Esophagus muscularis mucosa (tissue), 4 donors: ENCODE data around the gene BRSK2. TPM values are rescaled to one million over a fixed set of nuclear protein-coding genes. Genes with fewer than 3 reads are reported as not detected.

Experiments used
- DNase-seq: peaks from one replicate; pipeline ENCODE4 v3.0.0-alpha.2; 2017; ENCODE audit errors: extremely low spot score
- H3K27ac ChIP-seq, 4 donors: fragments of 200-600 bp; sonication (generic); replicated peaks in 1 of 4; 1 replicate in 3 of 4; 2 replicates in 1 of 4; pipeline ENCODE4 v1.5.1; 2016 to 2019; ENCODE audit warnings: mild to moderate bottlenecking in 1 of 4
- H3K27me3 ChIP-seq, 4 donors: fragments of 200-600 bp; sonication (generic); one replicate each; pipeline versions ENCODE4 v1.5.1 to v1.6.0; 2016 to 2019
- H3K36me3 ChIP-seq, 4 donors: fragments of 200-600 bp; sonication (generic); one replicate each; pipeline ENCODE4 v1.5.1; 2016 to 2019
- H3K4me1 ChIP-seq, 4 donors: fragments of 200-600 bp; sonication (generic); one replicate each; pipeline ENCODE4 v1.5.1; 2016 to 2019
- H3K4me3 ChIP-seq, 4 donors: fragments of 200-600 bp; sonication (generic); 1 replicate in 2 of 4; 2 replicates in 2 of 4; pipeline ENCODE4 v1.5.1; 2016 to 2019; ENCODE audit warnings: mild to moderate bottlenecking in 4 of 4, moderate library complexity in 1 of 4
- H3K9me3 ChIP-seq, 4 donors: fragments of 200-600 bp; sonication (generic); 1 replicate in 3 of 4; 2 replicates in 1 of 4; pipeline ENCODE4 v1.5.1; 2016 to 2019
- EP300 ChIP-seq: sonication (generic); formaldehyde crosslinking; IDR thresholded peaks from one replicate; pipeline ENCODE4 v1.6.1; 2017; ENCODE audit warnings: antibody characterized with exemption
- POLR2A ChIP-seq: fragments of 450-650 bp; IDR thresholded peaks from one replicate; pipeline ENCODE4 v1.6.1; 2017; ENCODE audit warnings: antibody characterized with exemption, moderate library complexity, mild to moderate bottlenecking, low read depth
- POLR2AphosphoS5 ChIP-seq, 2 donors: sonication (generic); formaldehyde crosslinking; IDR thresholded peaks; one replicate each; pipeline ENCODE4 v1.6.1; 2017; ENCODE audit warnings: antibody characterized with exemption in 2 of 2
- WGBS: methylation state at CpG from one replicate; pipeline ENCODE4 v1.1.5; 2018; 5-methylcytosine and 5-hydroxymethylcytosine counted together
- intact Hi-C: fragments of 100-400 bp; cut with DNase I; formaldehyde crosslinking; loops from one replicate; pipeline ENCODE4 v1.15.1; 2023
- total RNA-seq, 4 donors: library from RNA; depleted of rRNA; stranded (reverse); fragments of >200 nt; gene quantifications; one replicate each; pipeline versions ENCODE4 v1.1.0 to v1.2.1, GENCODE V29; 2016
- TF ChIP-seq, protein P1 (sequence below), 3 experiments: fragments of 200-600 bp in 2 of 3; fragments of 450-650 bp in 1 of 3; sonication (generic) in 2 of 3; IDR thresholded peaks; one replicate each; pipeline ENCODE4 v1.5.1; 2017 to 2019; ENCODE audit warnings: antibody characterized with exemption in 3 of 3, mild to moderate bottlenecking in 2 of 3, moderate library complexity in 1 of 3

BRSK2 gene
- total RNA-seq, 4 donors from 2014 or later = 1.0 to 3.3 (median 2.8) TPM

- no peak for DNase-seq
- 87% methylated on average over 17 of the region's 17 CpGs for WGBS
- Histone ChIP-seq H3K27me3 (peaks cover 0 to 18% (median 0%) of the 10 kb centered on the region in 4 donors), H3K4me3 (no peak overlapping the region), H3K9me3 (peaks cover 0 to 5% (median 0%) of the 10 kb centered on the region in 4 donors), H3K36me3 (no peaks in the 10 kb centered on the region), H3K27ac (no peak overlapping the region), H3K4me1 (no peaks in the 10 kb centered on the region)
- intact Hi-C loops = no loop called here
- TF ChIP-seq POLR2A = no peak
- TF ChIP-seq POLR2AphosphoS5 (IDR thresholded peaks at IDR 0.05) = no peak
- TF ChIP-seq, protein P1, sequence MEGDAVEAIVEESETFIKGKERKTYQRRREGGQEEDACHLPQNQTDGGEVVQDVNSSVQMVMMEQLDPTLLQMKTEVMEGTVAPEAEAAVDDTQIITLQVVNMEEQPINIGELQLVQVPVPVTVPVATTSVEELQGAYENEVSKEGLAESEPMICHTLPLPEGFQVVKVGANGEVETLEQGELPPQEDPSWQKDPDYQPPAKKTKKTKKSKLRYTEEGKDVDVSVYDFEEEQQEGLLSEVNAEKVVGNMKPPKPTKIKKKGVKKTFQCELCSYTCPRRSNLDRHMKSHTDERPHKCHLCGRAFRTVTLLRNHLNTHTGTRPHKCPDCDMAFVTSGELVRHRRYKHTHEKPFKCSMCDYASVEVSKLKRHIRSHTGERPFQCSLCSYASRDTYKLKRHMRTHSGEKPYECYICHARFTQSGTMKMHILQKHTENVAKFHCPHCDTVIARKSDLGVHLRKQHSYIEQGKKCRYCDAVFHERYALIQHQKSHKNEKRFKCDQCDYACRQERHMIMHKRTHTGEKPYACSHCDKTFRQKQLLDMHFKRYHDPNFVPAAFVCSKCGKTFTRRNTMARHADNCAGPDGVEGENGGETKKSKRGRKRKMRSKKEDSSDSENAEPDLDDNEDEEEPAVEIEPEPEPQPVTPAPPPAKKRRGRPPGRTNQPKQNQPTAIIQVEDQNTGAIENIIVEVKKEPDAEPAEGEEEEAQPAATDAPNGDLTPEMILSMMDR (IDR thresholded peaks at IDR 0.05) = no peak
- no peak for TF ChIP-seq EP300
These were observed 13.8 kb upstream of the BRSK2 start for GRCh38 chr11:1375955-1376258.

DNA sequence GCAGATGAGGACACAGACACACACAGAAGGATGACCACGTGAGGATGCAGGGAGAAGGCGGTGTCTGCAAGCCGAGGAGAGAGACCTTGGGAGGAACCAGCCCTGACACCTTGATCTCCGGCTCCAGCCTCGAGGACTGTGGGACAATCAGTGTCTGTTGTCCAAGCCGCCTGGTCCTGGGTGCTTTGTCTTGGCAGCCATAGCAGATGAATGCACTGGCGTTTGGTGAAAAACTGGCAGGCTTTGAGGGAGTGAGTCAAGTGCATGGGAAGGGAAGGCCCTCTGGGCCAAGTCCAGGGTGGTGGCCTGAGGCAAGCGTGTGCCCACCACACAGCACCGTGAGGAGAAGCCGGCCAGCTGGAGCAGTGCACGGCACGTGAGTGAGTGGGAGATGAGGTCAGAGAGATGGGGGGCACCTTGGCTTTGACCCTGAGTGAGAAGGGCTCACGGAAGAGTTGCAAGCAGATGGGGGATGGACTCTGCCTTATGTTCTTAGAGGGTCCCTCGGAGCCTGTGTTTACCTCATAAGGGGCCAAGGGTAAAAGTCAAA lies 12.4 kb upstream of the BRSK2 start:
- Histone ChIP-seq H3K27me3 (peaks cover 0 to 16% (median 0%) of the 10 kb centered on the region in 4 donors), H3K9me3 (peaks cover 0 to 5% (median 0%) of the 10 kb centered on the region in 4 donors)
- 74% methylated on average over 14 of the region's 14 CpGs for WGBS

GRCh38 chr11:1381793-1382425 lies 7.8 kb upstream of the BRSK2 start:
- TF ChIP-seq POLR2AphosphoS5 (IDR thresholded peaks at IDR 0.05) (no peak), EP300 (no peak), POLR2A (no peak)
- TF ChIP-seq, protein P1 (IDR thresholded peaks at IDR 0.05) = no peak
- 82% methylated on average over 7 of the region's 10 CpGs for WGBS
- peaks cover 0 to 5% (median 0%) of the 10 kb centered on the region in 4 donors for H3K9me3 ChIP-seq
- intact Hi-C loops = loop anchor here (5.0 to 10.0 kb wide), 2 partner anchors 45 to 117 kb away; no protein-coding TSS in a partner anchor
- no peak overlapping the region for H3K4me3 ChIP-seq
- no peak overlapping the region for H3K27ac ChIP-seq
- DNase-seq = no peak
- H3K4me1 ChIP-seq = peaks cover 4 to 15% (median 13%) of the 10 kb centered on the region in 4 donors
- no peaks in the 10 kb centered on the region for H3K36me3 ChIP-seq
- H3K27me3 ChIP-seq = no peaks in the 10 kb centered on the region

More for the DNA sequence above, 12.4 kb upstream of the BRSK2 start:
- H3K27ac ChIP-seq = no peak overlapping the region
- no peaks in the 10 kb centered on the region for H3K4me1 ChIP-seq
- TF ChIP-seq, protein P1 (IDR thresholded peaks at IDR 0.05) = no peak
- TF ChIP-seq POLR2A = no peak
- TF ChIP-seq EP300 = no peak
- DNase-seq = no peak
- no peak overlapping the region for H3K4me3 ChIP-seq
- intact Hi-C loops = no loop called here
- no peaks in the 10 kb centered on the region for H3K36me3 ChIP-seq

GRCh38 chr11:1382429-1382828 lies 7.3 kb upstream of the BRSK2 start:
- H3K4me3 ChIP-seq = peak overlapping the region; percentile 61 to 76 (median 64)
- H3K4me1 ChIP-seq = peaks cover 4 to 15% (median 13%) of the 10 kb centered on the region in 4 donors
- intact Hi-C loops = loop anchor here (5.0 to 10.0 kb wide), 2 partner anchors 45 to 118 kb away; no protein-coding TSS in a partner anchor
- TF ChIP-seq, protein P1 (IDR thresholded peaks at IDR 0.05) = no peak
- TF ChIP-seq EP300 (no peak), POLR2A (no peak), POLR2AphosphoS5 (IDR thresholded peaks at IDR 0.05) (no peak)
- H3K27ac ChIP-seq = peak overlapping the region; percentile 84 to 86 (median 84)
- 66% methylated on average over 12 of the region's 23 CpGs for WGBS
- H3K36me3 ChIP-seq = no peaks in the 10 kb centered on the region
- H3K9me3 ChIP-seq = peaks cover 0 to 5% (median 0%) of the 10 kb centered on the region in 4 donors
- no peaks in the 10 kb centered on the region for H3K27me3 ChIP-seq
- no peak for DNase-seq
